Stimulated activated CD8-positive, alpha-beta memory T cell treated with anti-CD3 and anti-CD28 coated beads, Interleukin-12 subunit alpha, Interleukin-12 subunit beta, amount 100 ng/mL, for 1 hour (primary cell): ENCODE measurements around the gene TDO2.
"Not testable (repeated sequence)": the region's sequence is repeated elsewhere in the genome, so short reads cannot be mapped to it uniquely, and the experiment has no call there.

Source experiments
- DNase-seq: peaks from one replicate; pipeline ENCODE4 v3.0.0-alpha.2; 2020; ENCODE audit warnings: low read depth

The TDO2 gene

DNA sequence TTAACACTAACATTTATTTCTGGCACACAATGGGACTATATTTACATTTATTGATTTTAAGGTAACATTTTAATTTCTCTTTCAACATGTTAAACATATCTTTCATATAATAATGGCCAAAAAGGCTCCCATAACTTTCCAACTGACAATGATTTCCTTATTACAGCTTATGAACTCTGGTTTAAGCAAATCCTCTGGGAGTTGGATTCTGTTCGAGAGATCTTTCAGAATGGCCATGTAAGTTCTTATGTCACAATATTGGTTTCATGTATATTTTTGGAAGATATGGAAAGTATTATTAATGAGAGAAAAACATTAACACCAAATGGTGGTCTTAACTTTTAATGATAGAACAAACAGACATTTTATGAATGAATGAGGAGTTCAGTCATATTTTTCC, 4.1 kb downstream of the TDO2 start:
- DNase-seq: no peak

DNA sequence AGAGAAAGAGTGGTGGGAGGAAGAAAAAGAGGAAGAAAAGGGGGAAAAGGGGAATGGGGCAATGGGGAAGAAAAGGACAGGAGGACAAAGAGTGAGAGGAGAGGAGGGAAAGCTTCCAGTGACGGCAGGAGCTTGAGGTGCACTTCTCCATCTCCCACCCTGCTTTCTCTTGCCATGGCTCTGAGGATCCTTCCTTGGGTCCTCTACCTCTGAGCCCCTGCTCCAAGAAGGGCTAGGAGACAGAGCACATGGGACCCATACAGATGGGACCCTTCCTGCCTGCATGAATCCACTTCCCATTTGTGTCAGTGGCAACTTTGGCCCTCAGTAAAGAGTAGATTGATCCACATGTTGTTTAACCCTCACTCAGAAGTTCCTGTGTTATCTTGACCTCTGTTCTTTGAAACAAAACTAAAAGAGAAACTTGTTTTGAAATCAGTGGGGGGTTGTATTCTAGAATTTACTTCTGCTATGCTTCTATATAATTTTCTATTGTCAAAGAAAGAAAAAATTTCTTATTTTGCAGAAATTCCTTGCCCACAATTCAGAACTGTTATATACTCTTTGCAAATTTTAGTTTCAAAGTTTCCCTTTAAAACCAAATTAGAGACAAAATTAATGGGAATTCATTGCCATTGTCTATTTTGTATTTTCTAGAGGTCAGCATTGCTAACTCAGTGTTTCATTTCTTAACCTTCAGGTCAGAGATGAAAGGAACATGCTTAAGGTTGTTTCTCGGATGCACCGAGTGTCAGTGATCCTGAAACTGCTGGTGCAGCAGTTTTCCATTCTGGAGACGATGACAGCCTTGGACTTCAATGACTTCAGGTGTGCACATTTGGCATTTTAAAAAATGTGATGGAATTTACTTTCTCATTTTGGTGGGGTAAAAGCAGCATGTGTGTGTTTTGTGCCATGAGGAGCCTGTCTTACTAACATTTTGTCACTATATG, 5.0 kb downstream of the TDO2 start:
- no peak for DNase-seq

DNA sequence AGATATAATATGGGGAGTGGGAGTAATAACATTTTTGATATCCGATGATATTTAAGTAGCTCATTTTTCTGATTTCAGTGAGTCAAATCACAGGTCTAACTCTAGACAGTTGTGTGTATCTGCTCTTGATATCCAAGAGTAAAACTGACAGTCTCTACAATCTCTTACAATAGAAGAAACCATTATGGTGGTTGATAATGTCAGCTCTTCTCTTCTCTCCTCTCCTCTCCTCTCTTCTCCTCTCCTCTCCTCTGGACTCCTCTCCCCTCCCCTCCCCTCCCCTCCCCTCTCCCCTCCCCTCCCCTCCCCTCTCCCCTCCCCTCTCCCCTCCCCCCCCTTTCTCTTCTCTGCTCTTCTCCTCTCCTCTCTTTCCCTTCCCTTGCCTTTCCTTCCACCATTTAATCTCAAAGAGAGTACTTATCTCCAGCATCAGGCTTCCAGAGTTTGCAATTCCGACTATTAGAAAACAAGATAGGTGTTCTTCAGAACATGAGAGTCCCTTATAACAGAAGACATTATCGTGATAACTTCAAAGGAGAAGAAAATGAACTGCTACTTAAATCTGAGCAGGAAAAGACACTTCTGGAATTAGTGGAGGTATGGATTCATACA, 6.2 kb downstream of the TDO2 start:
- DNase-seq: no peak

DNA sequence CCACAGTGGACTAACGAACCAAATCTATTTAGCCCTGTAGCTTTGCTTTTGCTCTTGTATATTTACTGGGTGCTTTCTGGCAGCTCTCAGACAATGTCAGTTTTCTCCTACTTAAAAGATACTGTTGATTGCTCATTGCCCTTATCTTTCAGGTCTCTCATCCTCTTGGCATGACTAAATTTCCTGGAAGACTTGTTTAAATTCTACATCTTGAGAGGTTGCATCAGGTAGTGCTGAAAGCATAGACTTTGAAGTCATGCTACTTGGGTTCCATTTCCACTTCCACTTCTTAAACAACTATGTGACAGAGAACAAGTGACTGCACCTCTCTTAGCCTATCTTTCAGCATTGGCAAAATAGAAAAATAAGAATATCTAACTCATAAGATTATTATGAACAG, 8.4 kb downstream of the TDO2 start:
- no peak for DNase-seq

DNA sequence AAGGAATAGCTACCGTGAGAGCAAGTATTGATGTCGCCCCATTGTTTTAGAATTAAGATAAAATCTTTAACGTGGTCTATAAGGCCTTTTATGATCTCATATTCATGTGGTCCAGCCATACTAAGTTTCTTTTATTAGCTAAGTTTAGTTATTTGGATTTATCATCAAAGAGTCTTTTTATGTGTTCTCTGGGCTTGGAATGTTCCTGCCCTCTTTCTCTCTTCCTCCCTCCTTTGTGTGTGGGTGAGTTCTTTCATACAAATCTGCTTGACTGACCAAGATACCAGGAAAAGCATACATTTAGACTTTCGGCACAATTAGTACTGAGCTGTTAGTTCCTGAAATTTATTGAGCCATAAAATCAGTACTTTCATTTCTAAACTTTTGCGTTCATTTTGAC, 11.3 kb downstream of the TDO2 start:
- DNase-seq: no peak

DNA sequence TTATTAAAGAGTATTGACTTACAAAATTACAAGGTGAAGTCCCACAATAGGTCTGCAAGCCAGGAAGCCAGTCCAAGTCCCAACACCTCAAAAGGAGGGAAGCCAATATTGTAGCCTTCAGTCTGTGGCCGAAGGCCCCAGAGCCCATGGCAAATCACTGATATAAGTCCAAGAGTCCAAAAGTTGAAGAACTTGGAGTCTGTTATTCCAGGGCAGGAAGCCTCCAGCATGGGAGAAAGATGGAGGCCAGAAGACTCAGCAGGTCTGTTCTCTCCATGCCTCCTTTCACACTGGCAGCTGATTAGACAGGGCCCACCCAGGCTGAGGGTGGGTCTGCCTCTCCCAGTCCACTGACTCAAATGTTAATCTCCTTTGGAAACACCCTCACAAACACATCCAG, 18.1 kb downstream of the TDO2 start:
- DNase-seq: no peak

DNA sequence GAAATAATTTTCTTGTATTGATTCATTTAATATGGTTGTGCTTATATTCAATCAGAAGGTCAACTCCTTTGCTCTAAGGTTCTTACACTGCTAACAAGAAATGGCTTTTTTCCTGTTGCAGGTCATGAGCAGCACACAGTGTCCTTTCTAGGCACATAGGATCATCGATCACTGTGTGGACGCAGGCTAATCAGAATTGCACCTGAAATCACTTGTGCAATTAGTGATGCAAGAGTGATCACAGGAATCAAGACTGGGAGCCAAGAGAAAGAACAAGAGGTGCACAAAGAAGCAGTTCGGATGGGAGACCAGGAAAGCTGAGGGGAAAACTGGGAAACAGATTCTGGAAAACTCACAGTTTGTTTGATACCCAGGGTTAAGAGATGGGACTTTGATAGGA, 21.1 kb downstream of the TDO2 start:
- DNase-seq: no peak

DNA sequence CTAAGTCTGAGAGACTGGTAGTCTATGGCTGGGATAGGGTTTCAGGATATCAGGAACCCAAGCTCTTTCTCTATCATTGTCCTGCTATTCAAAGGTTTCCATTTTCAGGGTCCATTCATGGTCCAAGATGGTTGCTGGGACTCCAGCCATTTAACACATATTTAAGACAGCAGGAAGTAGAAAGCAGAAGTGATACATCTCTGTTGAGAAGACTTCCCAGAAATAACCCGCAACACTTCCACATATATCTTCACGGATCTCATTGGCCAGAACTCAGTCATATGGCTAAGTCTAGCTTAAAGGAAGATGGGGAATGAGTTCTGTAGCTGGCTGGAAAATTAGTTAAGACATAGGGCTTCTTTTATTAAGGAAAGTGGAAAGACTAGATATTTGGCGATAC, 26.3 kb downstream of the TDO2 start:
- no peak for DNase-seq

DNA sequence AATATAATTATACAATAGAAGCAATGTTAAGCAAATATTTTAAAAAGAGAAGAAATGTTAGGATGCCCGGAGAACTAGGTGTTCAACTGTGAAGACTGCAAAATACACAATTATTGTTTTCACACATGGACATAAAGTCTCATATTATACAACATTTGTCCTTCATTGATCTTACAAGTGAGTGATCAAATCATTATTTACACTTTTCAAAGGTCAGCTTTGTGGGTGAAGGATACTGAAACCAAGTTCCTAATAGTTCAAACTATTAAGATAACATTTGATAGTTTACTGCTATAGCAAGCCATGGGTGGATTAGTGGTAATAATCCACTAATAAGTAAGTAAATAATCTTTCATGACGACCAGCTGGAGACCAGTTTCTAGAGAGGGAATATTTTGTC, 26.8 kb downstream of the TDO2 start:
- DNase-seq: no peak

DNA sequence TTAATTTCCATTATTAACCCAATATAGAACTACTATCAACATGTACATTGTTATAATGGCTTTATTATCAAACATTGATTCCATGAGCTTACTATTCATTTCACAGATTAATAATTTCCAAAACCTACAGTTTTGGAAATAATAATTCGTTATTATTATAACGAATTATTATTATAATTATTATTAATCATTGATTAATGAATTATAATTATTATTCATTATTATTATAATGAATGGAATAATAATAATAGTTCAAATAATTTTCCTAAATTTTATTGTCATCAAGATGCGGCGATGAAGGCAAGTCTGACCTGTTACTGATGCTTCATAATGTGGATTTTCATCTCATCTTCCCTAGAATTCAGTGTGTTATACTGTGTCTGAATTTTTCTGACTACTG, 28.1 kb downstream of the TDO2 start:
- no peak for DNase-seq

DNA sequence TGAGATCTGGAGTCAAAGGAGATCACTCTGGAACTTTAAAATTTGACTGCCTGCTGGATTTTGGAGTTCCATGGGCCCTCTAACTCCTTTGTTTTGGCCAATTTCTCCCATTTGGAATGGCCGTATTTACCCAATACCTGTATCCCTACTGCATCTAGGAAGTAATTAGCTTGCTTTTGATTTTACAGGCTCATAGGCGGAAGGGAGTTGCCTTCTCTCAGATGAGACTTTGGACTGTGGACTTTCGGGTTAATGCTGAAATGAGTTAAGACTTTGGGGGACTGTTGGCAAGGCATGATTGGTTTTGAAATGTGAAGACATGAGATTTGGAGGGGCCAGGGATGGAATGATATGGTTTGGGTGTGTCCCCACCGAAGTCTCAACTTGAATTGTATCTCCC, 31.1 kb downstream of the TDO2 start:
- DNase-seq: not testable (repeated sequence)

DNA sequence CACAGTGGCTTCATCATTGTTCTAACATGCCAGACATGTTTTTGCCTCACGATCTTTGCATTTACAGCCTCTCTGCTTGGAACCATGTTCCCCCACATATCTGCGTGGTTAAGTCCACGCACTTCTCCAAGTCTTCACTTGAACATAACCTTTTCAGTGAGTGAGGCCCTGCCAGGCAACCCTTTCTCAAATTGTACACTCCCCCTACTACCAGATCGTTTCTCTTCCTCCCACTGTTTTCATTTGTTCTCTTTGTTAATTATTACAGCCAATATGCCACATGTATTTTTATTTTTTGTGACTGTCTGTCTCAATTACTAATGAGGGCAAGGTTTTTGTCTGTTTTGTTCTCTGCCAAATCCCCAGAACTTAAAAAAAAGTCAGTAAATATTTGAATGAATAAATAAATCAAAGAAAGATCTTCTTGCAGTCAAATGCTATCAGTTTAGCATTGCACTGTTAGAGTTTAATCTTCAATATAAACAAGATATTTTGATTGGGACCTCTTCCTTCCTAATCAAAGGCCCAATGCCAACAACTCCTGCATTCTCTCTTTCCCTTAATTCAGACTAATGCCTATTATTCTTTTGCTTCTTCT, 32.0 kb downstream of the TDO2 start:
- no peak for DNase-seq

DNA sequence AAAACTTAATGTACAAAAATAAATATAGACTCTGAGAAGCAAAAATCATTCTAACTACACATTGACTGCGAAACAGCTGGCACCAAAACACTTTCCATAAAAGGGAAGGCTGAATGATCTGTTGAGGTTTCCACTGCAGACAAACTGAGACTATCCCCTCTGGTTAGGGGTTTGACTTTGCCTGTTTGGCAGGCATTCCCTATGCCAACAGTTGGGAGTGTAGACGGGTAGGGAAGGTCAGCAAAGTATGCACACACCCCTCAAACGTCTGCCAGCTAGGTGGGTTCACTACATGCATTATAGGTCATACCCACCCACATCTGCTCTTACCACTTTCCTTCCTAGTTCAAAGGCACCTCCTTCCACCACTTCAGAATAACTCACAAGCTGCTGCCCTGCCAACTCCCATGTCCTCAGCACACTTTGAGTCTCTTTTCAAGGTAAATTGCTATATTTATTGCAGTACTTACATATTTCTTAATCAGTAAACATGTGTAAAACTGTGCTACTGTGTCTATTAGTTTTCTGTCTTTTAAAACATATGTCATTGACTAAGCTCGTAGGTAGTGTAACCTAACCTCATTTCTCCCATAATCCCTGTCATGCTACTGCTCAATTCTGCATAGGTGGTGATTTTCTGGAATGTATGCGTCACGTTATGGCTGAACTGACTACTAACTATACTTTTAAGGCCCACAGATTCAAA, 37.7 kb downstream of the TDO2 start:
- no peak for DNase-seq

DNA sequence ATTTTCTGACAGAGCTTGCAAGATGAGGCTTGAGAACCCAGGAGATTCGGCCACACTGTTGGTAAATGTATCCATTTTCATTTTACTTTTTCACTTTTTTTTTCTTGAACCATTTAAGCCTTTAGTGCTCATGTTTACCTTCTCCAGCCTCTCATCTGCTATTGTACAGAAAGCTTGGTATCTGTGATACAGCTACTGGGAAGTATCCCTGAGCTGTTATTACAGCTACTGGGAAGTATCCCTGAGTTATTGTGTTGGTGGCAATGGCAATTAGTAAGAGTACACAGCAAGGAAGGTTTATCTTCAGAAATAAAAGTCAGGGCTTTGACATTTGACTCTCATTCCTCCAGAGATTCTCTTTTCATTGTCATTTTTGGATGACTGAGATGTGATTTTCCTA, 38.3 kb downstream of the TDO2 start:
- DNase-seq: no peak

DNA sequence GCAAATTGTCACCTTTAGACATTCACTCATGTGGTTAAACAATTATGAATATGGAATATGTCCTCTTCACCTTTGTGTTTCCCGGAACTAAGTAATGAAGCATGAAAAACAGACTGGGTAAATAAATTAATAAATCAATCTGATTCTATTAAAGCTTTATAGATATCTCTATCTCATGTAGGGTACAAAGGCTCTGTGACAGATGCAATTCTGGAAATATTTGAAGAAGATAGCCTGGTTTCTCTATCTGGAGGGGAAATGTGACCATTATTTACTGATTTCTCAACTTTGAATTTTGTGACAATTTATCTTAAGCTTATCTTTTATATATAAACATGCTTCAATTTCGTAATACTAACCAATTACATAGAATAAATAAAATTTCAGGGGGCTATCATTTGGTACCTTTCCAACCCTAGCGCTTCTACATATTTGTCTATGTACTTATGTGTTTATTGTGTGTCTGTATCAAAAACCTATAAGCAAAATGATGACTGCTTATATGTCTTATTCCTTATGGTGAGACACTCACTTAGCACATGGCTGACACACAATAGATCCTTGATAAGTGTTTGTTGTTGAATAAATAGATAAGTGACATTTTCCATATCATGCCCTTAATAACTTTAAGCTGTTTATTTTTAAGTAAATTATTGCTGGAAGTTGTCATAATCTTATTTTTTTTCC, 40.3 kb downstream of the TDO2 start:
- DNase-seq: no peak

DNA sequence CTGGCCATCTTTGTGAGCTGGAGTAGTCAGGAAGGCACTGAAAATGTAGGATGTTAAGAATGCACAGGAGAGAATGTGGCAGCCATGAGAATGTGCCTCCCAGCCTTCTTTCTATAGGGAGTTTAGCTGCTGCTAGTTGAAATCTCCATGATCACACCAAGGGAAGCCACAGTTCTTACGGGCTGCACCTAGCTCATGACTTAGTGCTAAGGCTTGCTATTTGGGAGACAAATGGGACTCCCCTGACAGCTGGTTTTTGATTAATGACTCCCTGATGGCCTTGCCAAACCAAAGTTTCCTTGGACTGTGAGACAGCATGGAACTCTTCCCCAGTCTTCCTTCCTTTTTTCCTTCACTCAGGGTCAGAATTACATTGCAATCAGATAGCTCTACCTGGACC, 41.0 kb downstream of the TDO2 start:
- no peak for DNase-seq

DNA sequence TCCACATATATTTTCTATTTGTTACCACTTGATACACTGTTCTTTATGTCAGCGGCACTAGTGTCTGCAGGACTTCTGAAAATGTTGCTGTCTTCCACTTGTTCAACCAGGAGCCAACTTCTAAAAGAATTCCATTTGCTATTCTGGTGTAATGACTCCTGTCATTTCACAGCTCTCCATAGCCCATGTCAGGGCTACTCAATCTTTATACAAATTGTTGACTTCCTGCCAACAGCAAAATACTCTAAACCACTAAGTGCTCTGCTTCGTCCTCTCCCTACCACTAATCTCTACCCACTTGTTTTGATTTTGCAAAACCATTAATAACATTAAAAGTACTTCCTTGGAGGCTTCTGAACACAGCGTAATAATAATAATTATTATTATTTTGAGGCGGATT, 43.0 kb downstream of the TDO2 start:
- DNase-seq: no peak

DNA sequence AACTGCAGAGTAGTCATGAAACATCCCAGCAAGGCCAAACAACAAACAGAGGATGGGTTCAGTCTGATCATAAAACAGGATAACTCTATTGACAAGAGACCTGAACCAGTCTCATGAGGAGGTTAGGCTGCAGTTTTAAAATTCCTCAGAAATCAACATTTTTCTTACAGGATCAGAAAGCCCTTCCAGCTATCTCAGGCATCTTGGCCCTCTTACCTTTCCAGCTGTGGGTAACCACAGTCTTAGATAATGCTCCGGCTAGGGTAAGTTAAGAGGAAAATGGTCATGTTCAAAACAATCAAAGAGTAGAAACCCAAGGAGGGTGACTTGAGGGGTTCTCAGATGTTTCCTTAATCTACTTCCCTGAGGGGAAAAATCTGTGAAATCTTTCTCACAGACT, 45.0 kb downstream of the TDO2 start:
- no peak for DNase-seq

DNA sequence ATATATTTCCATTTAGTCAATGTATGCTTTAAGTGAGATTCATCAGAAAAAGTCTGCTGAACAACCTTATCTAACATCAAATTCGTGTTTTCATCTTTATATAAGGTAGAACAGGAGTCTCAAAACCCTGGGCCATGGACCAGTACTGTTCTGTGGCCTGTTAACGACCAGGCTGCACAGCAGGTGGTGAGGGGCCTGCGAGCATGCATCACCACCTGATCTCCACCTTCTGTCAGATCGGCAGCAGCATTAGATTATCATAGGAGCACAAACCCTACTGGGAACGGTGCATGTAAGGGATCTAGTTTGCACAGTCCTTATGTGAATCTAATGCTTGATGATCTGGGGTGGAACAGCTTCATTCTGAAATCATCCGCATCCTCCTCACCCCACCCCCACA, 47.0 kb downstream of the TDO2 start:
- DNase-seq: no peak

DNA sequence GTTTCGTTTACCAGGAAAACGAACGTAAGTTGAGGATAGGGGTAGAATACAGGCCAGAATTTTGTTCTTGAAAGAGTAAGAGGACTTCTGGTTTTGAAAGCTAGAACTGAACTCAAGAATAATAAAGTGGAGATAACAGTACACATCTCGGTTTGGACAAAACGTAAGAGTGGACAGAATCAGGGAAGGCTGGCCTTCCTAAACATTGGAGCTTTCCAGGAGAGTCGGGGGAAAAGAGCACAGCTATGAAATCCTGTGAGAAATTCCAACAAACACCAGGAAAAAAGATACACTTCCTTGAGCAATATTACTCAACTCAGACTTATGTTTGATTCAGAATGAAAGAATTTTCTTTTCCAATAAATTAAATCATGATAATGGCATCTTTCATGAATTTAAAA, 49.0 kb downstream of the TDO2 start:
- DNase-seq: no peak

DNA sequence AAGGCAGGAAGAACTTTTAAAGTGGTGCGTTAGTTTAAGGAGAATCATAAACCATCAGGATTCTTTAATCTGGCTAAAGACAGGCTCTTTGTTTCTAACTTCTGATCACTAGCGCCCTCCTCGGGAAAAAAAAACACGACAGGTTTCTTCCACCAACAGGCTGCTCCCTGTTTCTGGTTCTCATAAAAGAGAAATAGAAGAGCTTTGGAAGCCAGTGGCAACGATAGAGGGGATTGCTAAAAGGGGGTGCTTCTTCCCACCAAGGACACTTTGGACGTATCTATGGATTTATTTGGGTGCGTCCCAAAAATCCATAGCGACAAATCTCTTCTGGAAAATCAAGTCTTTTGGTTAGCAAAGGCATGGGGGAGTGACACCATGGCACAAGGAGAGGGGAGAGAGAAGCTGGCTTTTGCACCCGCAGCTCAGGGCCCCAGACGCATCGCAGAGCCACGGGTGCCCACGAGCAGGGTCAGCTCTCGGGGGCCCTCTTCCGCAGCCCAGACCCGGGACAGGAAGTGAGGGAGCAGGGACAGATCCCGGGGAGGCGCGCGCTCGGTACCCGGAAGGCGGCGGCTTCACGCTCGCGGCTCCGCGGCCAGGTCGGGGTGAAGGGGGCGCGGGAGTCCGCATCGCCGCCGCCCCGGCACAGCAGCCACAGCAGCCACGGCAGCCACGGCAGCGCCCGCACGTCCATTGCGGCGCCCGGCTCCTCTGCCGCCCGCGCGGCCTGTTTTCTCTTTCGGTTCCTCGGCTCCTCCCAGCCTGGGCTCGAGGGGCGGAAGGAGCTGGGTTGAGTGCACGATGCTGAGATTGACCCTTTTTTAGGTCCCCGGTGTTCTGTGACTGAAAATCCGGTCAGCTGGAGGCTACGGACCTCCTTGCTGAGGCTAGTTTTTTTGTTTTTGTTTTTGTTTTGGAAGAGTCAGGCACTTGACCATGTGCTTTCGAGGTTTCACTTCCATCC, 49.9 kb downstream of the TDO2 start, which contains the start of gene CTSO:
TSS of gene CTSO (minus strand) at position 716 of the 967 bp plus-strand sequence. CDS start at position 697, 19 bp downstream.
- DNase-seq: peak; percentile 38
